GM12878 (cell line): ENCODE measurements around the gene APBB3.

Experiments
- CBFB ChIP-seq: IDR thresholded peaks from 2 replicates; pipeline ENCODE4 v1.6.1; 2016; ENCODE audit warnings: antibody characterized with exemption, low read depth
- CTCF ChIP-seq, 3 experiments: IDR thresholded peaks in 2 of 3; conservative IDR thresholded peaks in 1 of 3; 2 replicates each; pipeline ENCODE4 v1.5.1; 2011; ENCODE audit warnings: low read depth in 3 of 3, low read length in 3 of 3, mild to moderate bottlenecking in 3 of 3, control low read depth in 2 of 3, moderate library complexity in 2 of 3, inconsistent platforms in 1 of 3, mixed read lengths in 1 of 3; ENCODE audit not compliant: control insufficient read depth in 2 of 3, insufficient read depth in 1 of 3; ENCODE audit errors: extremely low read depth in 1 of 3
- EED ChIP-seq: sonication (generic); IDR thresholded peaks from 2 replicates; pipeline ENCODE4 v1.6.1; 2016; ENCODE audit warnings: antibody characterized with exemption, low read depth
- ETV6 ChIP-seq, 2 experiments: fragments of 450-650 bp in 1 of 2; IDR thresholded peaks in 1 of 2; conservative IDR thresholded peaks in 1 of 2; 2 replicates each; pipeline ENCODE4 v1.6.1; 2014; ENCODE audit warnings: antibody characterized with exemption in 1 of 2, borderline replicate concordance in 1 of 2, low read depth in 1 of 2, mild to moderate bottlenecking in 1 of 2, moderate library complexity in 1 of 2
- HSF1 ChIP-seq: fragments of 150-350 bp; IDR thresholded peaks from 2 replicates; pipeline ENCODE4 v1.6.1; 2014; ENCODE audit warnings: mild to moderate bottlenecking, low read depth, low read length
- MAX ChIP-seq: IDR thresholded peaks from 2 replicates; pipeline ENCODE4 v1.6.1; 2012; ENCODE audit warnings: low read depth, low read length, improper control_type of control experiment

- TF ChIP-seq CBFB (no peak), HSF1 (no peak), CTCF (IDR thresholded peaks at IDR 0.05 in 2 of 3, conservative IDR thresholded peaks at IDR 0.05 in 1 of 3; ENCODE audit: control insufficient read depth in 2 of 3, extremely low read depth in 1 of 3, insufficient read depth in 1 of 3, low read depth in 3 of 3, low read length in 3 of 3) (no peak), MAX (no peak), ETV6 (conservative IDR thresholded peaks at IDR 0.05 in 1 of 2, IDR thresholded peaks at IDR 0.05 in 1 of 2; ENCODE audit: borderline replicate concordance in 1 of 2, low read depth in 1 of 2) (no peak), EED (no peak)
Observed at GRCh38 chr5:140568443-140569063, 4.2 kb upstream of the APBB3 start.
